HG03457 (cell line): ENCODE measurements around the gene MLYCD.
A peak's percentile ranks its signal among the peaks of the same experiment; 100 is the strongest.

Source experiments
- ATAC-seq: cut with Tn5 transposase; IDR thresholded peaks from one replicate; pipeline ENCODE4 v1.9.1; 2021; ENCODE audit warnings: moderate number of reproducible peaks; ENCODE audit not compliant: unreplicated experiment

MLYCD gene

GRCh38 chr16:83925095-83925905 lies 26.4 kb downstream of the MLYCD start:
- ATAC-seq, result no peak

- no peak for ATAC-seq
Measured at GRCh38 chr16:83925957-83926725, 27.2 kb downstream of the MLYCD start.

GRCh38 chr16:83926726-83927397 lies 27.9 kb downstream of the MLYCD start:
- peak; percentile 54 for ATAC-seq

GRCh38 chr16:83928341-83929055 lies 29.6 kb downstream of the MLYCD start:
- no peak for ATAC-seq

- no peak for ATAC-seq
Measured at GRCh38 chr16:83929811-83930555, 31.1 kb downstream of the MLYCD start.

- no peak for ATAC-seq
Measured at GRCh38 chr16:83930730-83931500, 32.0 kb downstream of the MLYCD start.

- ATAC-seq, result no peak
Measured at GRCh38 chr16:83931556-83931955, 32.6 kb downstream of the MLYCD start.

- no peak for ATAC-seq
Measured at GRCh38 chr16:83932304-83932703, 33.4 kb downstream of the MLYCD start.

GRCh38 chr16:83932955-83933673 lies 34.2 kb downstream of the MLYCD start:
- no peak for ATAC-seq

- ATAC-seq, result no peak
Measured at GRCh38 chr16:83933885-83934683, 35.2 kb downstream of the MLYCD start.

- no peak for ATAC-seq
Measured at GRCh38 chr16:83934684-83934977, 35.7 kb downstream of the MLYCD start.

- no peak for ATAC-seq
Measured at GRCh38 chr16:83935005-83935857, 36.3 kb downstream of the MLYCD start.

GRCh38 chr16:83935858-83936255 lies 36.9 kb downstream of the MLYCD start:
- ATAC-seq, result no peak

GRCh38 chr16:83936581-83937165 lies 37.8 kb downstream of the MLYCD start:
- ATAC-seq, result no peak

- no peak for ATAC-seq
Measured at GRCh38 chr16:83937267-83937666, 38.4 kb downstream of the MLYCD start.

GRCh38 chr16:83937922-83938885 lies 39.3 kb downstream of the MLYCD start:
- ATAC-seq, result no peak
